ENCODE results near the gene OR2M4.
"Not testable (repeated sequence)": the region's sequence is repeated elsewhere in the genome, so short reads cannot be mapped to it uniquely, and the experiment has no call there.

Gene OR2M4, protein sequence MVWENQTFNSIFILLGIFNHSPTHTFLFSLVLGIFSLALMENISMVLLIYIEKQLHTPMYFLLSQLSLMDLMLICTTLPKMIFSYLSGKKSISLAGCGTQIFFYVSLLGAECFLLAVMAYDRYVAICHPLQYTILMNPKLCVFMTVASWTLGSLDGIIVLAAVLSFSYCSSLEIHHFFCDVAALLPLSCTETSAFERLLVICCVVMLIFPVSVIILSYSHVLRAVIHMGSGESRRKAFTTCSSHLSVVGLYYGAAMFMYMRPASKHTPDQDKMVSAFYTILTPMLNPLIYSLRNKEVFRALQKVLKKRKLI

DNA sequence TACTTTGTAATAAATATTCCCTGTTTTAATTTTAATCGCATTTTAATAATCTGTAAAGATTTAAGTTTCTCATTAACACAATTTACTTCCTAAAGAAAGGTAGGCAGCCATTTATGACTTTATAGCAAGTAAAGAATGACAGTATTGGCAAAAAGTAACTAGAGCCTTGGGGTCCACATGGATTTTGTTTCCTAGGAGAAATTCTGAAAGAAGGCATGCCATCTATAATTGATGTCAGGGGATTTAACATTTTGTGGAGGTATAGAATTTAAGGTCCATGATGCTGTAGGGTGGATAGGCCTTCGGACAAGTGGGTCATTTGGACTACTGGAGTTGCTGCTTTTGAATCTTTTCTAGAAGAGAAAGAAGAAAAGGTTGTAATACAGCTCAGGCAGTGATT lies at the start of gene OR2M4:
Gene OR2M4 (plus strand): TSS at position 301 of the 400 bp plus-strand sequence. CDS start 7,512 bp downstream, outside the sequence.
- in situ Hi-C loops (cut with HindIII; ENCODE audit: low sequenced_read_pairs), result no loop called here

DNA sequence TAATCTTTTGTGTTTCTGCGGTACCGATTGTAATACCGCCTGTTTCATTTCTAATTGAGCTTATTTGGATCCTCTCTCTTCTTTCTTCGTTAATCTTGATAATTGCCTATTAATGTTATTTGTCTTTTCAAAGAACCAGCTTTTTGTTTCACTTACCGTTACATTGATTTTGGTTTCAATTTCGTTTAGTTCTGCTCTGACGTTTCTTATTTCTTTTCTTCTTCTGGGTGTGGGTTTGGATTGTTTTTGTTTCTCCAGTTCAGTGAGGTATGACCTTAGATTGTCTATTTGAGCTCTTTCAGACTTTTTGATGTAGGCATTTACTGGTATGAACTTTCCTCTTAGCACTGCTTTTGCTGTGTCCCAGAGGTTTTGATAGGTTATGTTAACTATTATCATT lies 47.2 kb upstream of the OR2M4 start:
- in situ Hi-C loops (cut with HindIII; ENCODE audit: low sequenced_read_pairs), result no loop called here

DNA sequence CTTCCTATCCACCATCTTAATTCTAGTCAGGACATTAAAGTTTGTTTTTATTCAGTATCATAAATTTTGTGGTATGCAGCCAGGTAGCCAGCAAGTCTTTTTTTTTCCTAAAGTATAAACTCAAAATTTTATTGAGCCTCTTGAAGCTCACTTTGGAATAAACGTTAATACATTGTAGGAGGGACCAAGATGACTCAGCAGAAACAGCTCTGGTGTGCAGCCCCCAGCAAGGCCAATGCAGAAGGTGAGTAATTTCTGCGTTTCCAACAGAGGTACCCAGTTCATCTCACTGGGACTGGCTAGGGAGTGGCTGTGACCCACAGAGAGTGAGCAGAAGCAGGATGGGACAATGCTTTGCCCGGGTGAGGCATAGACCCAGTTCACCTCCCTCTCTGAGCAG lies 43.9 kb upstream of the OR2M4 start:
- in situ Hi-C loops (cut with HindIII; ENCODE audit: low sequenced_read_pairs), result no loop called here

DNA sequence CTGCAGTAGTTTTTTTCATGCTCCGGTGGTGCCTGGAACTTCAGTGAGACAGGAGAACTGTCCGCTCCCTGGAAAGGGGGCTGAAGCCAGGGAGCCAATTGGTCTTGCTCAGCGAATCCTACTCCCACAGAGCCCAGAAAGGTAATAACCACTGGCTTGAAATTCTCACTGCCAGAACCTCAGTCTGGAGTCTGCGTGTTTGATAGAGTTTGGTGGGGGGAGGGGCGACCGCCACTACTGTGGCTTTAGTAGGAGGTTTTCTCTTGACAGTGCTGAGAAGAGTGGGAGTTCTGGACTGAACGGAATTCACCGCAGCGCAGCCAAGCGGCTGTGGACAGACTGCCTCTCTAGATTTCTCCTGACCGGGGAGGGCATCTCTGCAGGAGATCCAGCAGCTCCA lies 42.2 kb upstream of the OR2M4 start:
- in situ Hi-C loops (cut with HindIII; ENCODE audit: low sequenced_read_pairs), result no loop called here

DNA sequence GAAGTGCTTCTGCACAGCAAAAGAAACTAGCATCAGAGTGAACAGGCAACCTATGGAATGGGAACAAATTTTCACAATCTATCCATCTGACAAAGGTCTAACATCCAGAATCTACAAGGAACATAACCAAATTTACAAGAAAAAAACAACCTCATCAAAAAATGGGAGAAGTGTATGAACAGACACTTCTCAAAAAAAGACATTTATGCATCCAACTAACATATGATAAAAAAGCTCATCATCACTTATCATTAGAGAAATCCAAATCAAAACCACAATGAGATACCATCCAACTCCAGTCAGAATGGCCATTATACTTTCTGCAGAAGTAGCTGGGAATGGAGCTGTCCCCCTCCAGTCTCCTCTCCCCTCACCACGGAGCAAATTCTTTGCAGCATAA lies 37.1 kb upstream of the OR2M4 start:
- in situ Hi-C loops (cut with HindIII; ENCODE audit: low sequenced_read_pairs), result no loop called here

DNA sequence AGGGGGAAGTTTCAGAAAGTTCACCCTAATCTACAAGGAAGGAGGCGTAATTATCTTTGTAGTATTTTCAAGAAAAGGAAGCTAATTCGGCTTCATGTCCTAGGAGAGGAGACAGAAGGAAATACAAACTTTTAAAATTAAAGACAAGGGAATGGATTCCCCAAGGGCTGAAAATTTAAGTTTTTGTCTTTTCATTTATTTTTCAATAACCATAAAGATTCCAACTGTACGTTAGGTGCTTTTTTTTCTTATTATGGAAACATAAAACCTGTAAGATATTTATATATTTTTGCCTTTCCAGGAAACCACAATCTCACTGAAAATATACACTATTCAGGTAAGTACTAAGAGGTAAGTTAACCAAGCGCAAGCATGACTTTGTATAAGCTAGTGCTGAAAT lies 34.3 kb upstream of the OR2M4 start, which contains the start of gene OR2M3:
Gene OR2M3 (plus strand): TSS at position 301 of the 400 bp plus-strand sequence. CDS start 5,803 bp downstream, outside the sequence.
- in situ Hi-C loops (cut with HindIII; ENCODE audit: low sequenced_read_pairs), result no loop called here

DNA sequence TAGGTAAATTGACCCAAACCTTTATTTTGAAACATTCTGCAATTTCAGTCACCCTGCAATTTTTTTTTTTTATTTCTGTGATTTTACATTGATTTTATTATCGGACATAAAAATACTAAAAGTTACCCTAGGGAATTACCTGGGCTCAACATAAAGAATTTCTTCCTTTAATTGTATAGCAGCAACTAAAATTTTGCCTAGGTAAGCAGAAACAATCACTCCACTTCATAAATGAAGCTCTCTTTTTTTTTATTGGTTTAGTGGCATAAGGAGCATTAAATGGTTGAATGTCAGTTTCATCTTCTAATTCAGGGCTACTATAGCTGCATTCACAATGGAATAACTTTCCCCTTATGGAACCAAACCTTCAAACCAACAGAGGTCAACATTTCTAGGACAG lies 15.3 kb upstream of the OR2M4 start:
- in situ Hi-C loops (cut with HindIII; ENCODE audit: low sequenced_read_pairs), result no loop called here

DNA sequence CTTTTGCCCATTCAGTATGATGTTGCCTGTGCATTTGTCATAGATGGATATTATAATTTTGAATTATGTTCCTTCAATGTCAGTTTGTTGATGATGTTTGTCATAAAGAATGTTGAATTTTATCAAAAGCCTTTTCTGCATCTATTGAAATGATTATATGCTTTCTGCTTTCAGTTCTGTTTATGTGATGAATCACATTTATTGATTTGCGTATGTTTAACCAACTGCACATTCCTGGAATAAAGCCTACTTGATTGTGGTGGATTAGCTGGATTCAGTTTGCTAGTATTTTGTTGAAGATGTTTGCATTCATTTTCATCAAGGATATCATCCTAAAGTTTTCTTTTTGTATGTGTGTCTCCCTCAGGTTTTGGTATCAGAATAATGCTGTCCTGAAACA lies 5.7 kb upstream of the OR2M4 start:
- in situ Hi-C loops (cut with HindIII; ENCODE audit: low sequenced_read_pairs), result no loop called here

DNA sequence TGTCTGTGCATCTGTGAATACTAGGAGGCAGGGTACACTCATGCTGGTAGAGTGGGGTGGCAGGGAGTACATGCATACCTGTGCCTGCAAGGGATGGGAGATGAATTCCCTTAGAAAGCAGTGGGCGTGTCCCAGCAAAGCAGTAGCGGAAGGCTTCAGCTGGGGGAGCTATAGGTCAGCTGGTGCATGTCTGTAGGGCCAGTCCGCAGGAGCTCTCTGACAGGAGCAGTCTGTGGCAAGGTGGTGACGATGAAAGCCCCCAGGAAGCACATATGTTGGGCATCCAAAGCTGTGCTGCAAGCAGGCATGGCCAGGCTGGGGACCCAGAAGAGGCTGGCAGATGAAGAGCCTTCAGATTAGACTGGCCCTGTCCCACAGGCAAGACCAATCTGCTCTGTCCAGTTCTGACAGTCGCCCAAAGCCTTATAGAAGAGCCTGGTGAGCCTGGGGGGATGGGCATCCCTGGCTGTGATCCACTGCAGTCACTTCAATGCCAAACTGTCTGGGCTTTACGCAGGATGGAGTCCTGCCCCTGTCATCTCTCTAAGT lies 1.8 kb upstream of the OR2M4 start:
- in situ Hi-C loops (cut with HindIII; ENCODE audit: low sequenced_read_pairs), result no loop called here

DNA sequence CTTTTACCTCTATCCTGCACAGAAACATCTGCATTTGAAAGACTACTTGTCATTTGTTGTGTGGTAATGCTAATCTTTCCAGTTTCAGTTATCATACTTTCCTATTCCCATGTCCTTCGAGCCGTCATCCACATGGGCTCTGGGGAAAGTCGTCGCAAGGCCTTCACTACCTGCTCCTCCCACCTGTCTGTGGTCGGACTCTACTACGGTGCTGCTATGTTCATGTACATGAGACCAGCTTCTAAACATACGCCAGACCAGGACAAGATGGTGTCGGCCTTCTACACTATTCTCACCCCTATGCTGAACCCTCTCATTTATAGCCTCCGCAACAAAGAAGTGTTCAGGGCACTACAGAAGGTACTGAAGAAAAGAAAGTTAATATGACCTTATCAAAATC lies 8.3 kb downstream of the OR2M4 start:
- in situ Hi-C loops (cut with HindIII; ENCODE audit: low sequenced_read_pairs), result no loop called here

DNA sequence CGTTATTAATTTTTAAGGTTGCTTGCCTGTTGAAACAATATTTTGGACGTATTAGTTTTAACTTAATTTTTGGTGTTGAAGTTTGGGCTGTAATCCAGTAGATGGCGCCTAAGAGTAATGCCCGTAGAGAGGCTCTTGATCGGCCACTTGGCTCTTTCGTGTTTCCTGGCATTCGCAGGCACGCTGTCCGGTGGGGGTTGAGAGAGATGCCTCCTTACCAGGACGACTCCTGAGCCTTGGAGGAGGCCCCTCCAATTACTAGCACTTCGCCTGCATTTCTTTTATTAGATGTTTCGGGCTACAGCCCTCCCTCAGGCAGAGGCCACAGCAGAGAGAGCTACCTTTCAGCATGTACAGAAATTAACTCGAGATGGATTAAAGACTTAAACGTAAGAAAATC lies 12.0 kb downstream of the OR2M4 start:
- in situ Hi-C loops (cut with HindIII; ENCODE audit: low sequenced_read_pairs), result no loop called here

DNA sequence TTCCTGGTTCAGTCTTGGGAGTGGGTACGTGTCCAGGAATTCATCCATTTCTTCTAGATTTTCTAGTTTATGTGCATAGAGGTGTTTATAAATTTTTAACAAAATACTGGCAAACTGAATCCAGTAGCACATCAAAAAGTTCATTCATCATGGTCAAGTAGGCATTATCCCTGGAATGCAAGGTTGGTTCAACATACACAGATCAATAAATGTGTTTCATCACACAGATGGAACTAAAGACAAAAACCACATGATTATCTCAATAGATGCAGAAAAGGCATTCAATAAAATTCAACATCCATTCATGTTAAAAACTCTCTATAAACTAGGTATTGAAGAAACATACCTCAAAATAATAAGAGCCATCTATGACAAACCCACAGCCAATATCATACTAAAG lies 28.1 kb downstream of the OR2M4 start:
- in situ Hi-C loops (cut with HindIII; ENCODE audit: low sequenced_read_pairs), result not testable (repeated sequence)

DNA sequence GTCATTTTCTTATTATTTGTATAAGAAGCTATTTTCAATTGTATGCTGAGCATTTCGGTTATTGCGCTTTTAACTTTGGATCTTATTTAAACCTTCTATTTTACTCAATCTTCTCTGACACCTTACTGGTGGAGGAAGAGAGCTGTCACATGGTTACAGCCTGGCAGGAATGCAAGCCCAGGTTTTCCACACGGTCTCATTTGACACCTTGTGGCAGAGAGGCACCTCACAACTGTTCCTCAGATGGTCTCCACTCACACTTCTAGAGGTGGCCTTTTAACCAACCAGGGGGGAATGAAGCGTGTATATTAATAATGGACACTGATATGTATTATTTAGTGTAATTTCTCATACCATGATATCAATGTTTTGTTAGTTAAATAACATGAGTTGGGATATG lies 37.0 kb downstream of the OR2M4 start:
- in situ Hi-C loops (cut with HindIII; ENCODE audit: low sequenced_read_pairs), result no loop called here

DNA sequence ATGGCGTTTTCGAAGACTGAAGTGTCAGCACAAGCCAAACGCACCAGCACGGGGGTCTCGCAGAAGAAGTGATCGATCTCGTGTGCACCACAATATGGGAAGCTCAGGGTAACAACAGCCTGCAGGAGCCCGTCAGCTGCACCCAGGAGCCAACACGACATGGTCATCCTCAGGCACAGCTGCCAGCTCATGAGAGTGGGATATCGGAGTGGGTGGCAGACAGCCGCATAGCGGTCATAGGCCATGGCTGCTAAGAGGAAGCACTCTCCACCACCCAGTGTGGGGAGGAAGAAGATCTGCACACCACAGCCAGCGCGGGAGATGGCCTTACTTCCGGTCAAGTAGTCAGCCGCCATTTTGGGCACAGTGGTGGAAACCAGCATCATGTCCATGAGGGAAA lies 42.0 kb downstream of the OR2M4 start:
- in situ Hi-C loops (cut with HindIII; ENCODE audit: low sequenced_read_pairs), result not testable (repeated sequence)

DNA sequence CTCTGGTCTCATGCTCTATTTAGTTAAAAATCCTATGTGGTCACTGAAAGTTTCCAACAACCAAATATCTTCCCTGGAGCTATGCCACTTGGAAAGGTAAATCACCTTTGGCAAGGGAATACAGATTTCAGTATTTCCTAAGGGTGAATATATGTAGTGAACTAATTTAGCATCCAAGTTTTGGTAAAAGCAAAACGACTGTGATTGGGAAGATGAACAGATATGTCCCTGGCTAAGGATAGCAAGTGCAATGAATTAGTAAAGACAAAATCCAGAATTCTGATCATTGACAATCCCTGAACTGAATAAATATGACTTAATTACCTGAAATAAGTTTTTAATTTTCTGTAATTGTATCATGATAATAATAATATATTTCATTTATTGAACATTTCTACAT lies 46.7 kb downstream of the OR2M4 start, which contains the start of gene OR2T33:
Gene OR2T33 (minus strand): TSS at position 101 of the 400 bp plus-strand sequence. CDS start 4,162 bp downstream, outside the sequence.
- in situ Hi-C loops (cut with HindIII; ENCODE audit: low sequenced_read_pairs), result no loop called here

DNA sequence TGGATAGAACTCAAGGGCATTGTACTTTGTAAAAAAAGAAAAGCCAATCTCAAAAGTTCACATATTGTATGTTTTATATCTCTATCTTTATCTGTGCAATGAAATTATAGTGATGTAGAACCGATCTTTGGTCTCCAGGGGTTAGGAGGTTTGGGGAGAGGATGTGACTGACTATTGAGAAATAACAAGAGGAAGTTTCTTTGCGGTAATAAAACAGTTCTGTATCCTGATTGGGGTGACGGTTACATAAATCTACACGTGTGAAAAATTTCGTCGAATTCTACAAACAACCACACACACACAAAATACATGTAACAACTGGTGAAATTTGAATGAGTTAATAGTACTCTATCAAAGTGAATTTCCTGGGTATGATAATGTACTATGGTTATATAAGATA lies 57.2 kb downstream of the OR2M4 start:
- in situ Hi-C loops (cut with HindIII; ENCODE audit: low sequenced_read_pairs), result no loop called here

All from DLD1 (cell line).